ENCODE results near the gene ABCC10.
"Not testable (repeated sequence)": the region's sequence is repeated elsewhere in the genome, so short reads cannot be mapped to it uniquely, and the experiment has no call there.

ABCC10 gene

GRCh38 chr6:43450699-43451131 lies 23.4 kb downstream of the ABCC10 start:
- no peak for DNase-seq

DNA sequence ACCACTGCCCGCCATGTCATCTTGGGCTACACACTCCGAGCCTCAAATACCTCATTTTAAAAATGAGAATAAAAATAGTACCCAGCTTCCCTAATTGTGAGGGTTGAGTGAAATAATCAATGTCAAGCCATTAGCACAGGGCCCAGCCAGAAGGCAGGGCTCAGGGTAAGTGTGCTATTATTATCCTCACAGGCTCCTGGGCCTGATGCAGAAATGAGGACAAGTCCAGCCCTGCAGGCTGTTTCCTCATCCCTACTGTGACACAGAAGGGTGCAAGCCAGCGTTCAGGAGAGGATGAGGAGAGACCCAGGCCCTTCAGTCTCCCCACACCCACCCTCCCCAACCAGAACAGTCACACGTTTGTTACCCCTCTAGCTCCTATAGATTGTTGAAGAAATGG lies 24.0 kb downstream of the ABCC10 start:
- no peak for DNase-seq

GRCh38 chr6:43451939-43452338 lies 24.6 kb downstream of the ABCC10 start:
- DNase-seq, result no peak

DNA sequence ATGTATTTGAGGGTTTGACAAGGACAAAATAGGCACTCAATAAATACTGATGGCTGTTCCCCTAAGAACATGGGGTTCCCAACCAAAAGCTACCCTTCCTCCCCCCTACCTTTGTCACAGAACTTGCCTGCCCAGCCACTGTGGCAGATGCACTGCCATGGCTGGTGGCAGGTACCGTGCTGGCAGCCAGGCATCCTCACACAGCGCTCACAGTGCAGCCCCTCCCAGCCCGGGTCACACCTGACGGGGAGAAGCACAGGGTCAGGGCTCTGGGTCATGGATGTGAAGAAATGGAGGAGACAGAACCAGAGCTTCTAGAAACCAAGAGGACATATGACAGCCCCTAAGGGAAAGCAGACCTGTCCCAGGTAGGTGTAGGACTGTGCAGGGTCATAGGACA lies 25.6 kb downstream of the ABCC10 start:
- no peak for DNase-seq

- no peak for DNase-seq
Observed at GRCh38 chr6:43453831-43454230, 26.5 kb downstream of the ABCC10 start.

DNA sequence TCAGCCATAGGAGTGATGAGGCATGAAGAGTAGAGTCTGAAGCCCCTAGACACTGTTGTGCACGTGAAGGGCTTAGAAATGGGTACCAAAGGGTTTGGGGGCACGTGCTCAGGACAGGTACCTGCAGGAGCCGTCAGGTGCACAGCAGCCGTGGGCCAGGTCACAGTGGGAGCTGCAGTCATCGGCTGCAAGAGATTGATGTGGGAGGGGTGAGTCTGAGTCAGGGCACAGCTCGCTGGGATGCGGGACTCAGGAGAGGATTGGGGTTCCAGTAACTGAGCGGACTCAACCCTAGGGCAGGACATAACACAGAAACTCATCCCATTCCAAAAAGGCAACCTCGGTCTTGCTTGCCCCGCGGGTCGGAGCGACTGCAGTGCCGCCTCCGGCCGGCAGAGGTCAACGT lies 27.0 kb downstream of the ABCC10 start:
- DNase-seq, result no peak

- peak; percentile 62 for DNase-seq
Observed at GRCh38 chr6:43454696-43455530, 27.6 kb downstream of the ABCC10 start.

GRCh38 chr6:43455531-43456428 lies 28.4 kb downstream of the ABCC10 start, which contains the start of gene DLK2:
Gene DLK2, minus strand, starts transcription at chr6:43455548. Its CDS starts 723 bp downstream, at chr6:43454825.
- DNase-seq, result no peak

DNA sequence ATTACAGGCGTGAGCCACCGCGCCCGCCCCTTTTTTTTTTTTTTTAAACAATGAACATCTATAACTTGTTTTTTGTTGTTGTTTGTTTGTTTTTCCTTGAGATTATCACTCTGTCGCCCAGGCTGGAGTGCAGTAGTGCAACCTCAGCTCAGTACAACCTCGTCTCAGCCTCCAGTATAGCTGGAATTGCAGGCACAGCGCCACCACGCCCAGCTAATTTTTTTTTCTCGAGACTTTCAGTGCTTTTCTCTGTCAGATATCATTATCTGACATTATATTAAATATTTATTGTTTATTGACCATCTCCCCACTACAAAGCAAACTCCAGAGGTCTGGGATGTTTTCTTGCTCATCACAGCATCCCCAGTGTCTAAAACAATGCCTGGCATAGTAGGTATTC lies 30.3 kb downstream of the ABCC10 start:
- no peak for DNase-seq

- DNase-seq, result not testable (repeated sequence)
Observed at GRCh38 chr6:43458154-43458553, 30.8 kb downstream of the ABCC10 start.

GRCh38 chr6:43459535-43459934 lies 32.2 kb downstream of the ABCC10 start:
- no peak for DNase-seq

DNA sequence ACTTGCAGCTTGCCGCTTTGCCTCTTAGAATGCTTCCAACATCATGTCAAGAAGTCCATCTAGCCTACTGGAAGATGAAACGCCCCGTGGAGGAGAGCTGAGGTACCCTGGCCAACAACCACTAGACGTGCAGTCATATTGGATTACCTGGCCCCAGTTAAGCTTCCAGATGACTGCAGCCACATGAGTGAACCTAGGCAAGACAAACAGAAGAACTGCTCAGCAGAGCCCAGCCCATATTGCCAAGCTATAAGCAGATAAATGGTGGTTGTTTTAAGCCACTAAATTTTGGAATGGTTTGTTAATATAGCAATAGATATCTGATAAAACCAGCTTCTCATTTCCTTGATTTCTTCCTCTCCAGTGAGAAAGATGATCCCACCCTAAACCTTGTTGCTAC lies 32.7 kb downstream of the ABCC10 start:
- DNase-seq, result no peak

DNA sequence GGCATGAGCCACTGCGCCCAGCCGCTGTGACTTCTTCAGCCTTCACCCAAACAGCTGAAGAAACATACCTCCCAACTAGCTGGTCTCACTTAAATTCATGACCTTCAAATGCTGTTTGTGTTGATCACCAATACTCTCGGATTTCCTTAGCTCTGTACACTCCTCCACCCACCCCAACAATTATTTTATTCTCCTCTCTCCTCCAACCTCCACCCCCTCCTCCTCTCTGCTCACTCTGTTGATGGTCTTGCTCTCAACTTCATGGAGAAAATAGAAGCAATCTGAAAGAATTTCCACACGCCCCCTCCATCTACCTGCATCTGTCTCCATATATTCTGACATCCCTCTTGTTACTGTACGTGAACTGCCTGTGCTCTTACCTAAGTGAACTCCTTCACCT lies 34.6 kb downstream of the ABCC10 start:
- DNase-seq, result no peak

DNA sequence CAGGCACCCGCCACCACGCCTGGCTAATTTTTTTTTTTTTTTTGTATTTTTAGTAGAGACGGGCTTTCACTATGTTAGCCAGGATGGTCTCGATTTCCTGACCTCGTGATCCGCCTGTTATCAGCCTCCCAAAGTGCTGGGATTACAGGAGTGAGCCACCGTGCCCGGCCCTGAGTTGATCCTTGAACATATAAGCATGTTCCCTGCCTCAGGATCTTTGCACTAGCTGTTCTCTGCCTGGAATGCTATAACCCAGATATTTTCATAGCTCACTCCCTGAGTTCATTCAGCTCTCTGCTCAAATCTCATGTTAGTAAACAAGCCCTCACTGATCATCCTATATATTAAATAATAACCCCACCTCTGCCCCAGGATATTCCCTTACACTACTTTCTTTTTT lies 37.0 kb downstream of the ABCC10 start:
- DNase-seq, result no peak

DNA sequence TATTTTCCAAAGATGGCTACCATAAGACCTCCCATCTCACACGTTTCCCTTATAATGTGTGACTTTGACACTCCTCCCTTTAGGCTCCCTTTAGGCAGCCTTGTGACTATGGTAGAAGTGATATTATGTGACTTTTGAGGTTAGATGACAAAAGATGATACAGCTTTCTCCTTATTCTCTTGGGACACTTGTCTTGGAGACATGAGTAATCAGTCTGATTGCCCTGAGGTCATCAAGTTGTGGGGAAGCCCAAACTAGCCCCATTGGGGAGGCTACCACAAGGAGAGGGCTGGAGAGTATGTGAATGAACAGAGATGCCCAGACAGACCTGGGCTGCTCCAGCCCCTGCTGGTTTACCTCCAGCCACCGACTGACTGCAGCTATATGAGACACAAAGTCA lies 38.6 kb downstream of the ABCC10 start:
- no peak for DNase-seq

- DNase-seq, result not testable (repeated sequence)
Observed at GRCh38 chr6:43467265-43467664, 39.9 kb downstream of the ABCC10 start.

DNA sequence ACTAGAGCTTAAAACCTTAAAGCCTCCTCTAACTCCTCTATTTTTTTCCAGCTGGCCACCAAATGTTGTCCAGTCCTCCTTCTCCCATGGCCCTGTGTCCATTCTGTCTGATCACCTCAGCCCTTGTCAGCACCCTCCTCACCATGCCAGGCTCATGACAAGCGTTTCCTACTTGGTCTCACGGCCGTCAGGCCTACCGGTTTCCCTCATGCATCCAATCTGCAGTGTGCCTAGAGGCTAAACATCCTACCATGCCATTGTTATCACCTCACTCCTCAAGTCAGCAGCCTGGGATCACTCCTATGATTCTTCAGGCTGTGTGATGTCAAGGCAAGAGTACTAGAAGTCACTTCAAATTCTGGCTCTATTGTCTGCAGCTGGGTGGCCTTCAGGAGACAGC lies 40.4 kb downstream of the ABCC10 start:
- no peak for DNase-seq

DNA sequence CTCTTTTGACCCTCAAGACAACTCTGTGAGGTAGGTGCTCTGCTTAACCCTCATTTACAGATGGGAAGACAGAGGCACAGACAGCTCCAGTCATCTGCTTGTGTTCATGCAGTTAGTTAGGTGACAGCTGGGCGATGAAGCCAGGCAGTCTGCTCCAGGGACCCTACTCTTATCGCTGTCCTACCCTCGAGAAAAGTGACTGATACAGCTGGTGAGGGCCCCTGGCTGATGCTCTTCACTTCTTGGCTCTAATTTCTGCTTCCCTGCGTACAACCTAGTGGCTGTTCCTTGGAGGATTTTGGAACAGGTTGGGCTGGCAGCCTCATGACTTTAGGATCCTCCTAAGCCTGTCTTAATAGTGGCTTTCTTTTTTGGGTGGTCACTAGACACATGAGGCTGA lies 40.9 kb downstream of the ABCC10 start:
- DNase-seq, result no peak

DNA sequence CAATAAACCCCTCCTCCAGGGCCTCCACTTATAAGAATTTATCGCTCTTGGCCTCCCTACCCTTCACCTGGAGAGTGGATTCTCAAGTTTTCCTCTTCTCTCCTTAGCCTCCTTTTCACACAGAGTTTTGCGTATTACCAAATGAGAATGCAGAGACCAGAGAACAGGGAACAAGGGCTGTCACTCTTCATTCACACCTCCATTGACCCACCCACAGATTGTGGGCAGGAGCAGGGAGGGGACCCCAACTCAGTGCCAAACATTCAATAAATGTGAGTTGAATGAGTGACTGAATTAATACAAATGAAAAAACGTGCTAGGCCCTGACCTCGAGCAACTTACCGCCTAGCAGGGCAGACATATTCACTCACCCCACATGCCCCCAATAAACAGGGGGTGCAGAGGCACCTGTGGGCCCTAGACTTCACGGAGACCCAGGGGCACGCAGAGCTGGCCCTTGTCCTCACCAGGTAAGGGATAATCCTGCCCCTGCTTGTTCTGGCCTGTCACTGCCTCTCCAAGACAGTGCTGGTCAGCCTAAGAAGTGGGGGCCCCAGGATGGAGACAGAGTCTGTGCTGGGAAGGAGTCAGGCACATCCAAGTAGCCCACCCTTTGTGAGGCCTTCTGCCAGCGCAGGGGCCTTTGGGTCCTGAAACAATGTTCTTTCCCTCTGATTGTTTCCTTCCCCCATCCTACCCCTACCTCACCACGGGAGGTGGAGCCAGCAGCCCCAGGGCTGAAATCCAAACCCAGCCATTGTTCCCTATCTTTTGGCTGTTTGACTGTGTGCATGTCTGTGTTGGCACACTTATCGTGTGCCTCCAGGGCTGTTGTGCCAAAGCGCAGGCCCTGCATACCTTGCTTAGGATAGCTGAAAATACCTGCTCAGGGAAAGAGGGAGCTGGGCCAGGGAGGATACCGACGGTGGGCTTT lies 41.7 kb downstream of the ABCC10 start:
- DNase-seq, result no peak

GRCh38 chr6:43469947-43470346 lies 42.6 kb downstream of the ABCC10 start:
- DNase-seq, result no peak

GRCh38 chr6:43471399-43471798 lies 44.1 kb downstream of the ABCC10 start:
- DNase-seq, result no peak

DNA sequence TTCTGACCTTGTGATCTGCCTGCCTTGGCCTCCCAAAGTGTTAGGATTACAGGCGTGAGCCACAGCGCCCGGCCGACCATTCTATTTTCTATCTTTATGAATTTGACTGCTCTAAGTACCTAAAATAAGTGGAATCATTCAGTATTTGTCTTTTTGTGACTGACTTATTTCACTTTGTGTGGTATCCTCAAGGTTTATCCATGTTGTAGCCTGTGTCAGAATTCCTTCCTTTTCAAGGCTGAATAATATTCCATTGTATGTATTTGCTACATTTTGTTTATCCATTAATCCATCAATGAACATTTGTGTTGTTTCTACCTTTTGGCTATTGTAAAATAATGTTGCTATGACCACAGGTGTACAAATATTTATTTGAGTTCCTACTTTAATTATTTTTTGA lies 45.2 kb downstream of the ABCC10 start:
- DNase-seq, result no peak

- DNase-seq, result no peak
Observed at GRCh38 chr6:43475516-43475915, 48.2 kb downstream of the ABCC10 start.
